ENCODE data around the gene TMEM242.

GRCh38 chr6:157337751-157338150 lies 14.4 kb upstream of the TMEM242 start:
- no peak for TF ChIP-seq CTCF (IDR thresholded peaks at IDR 0.05)
- TF ChIP-seq POLR2A (IDR thresholded peaks at IDR 0.05) = no peak

Data from right lobe of liver (tissue), 4 donors.